ENCODE measurements around the gene DOCK2.

Gene DOCK2

GRCh38 chr5:169691471-169691870, 54.4 kb downstream of the DOCK2 start:
- H2AFZ ChIP-seq (ENCODE audit: low read length): no peak overlapping the region
- H3K4me1 ChIP-seq (ENCODE audit: insufficient read depth, low read length, poor library complexity, severe bottlenecking): no peaks in the 10 kb centered on the region
- H3K4me2 ChIP-seq (ENCODE audit: low read depth, low read length, poor library complexity, severe bottlenecking): no peak overlapping the region
- no peak overlapping the region for H3K9ac ChIP-seq (ENCODE audit: low read depth, low read length, poor library complexity, severe bottlenecking)
- no peak overlapping the region for H3K4me3 ChIP-seq (ENCODE audit: low read length, poor library complexity, severe bottlenecking)
- H3K27me3 ChIP-seq (ENCODE audit: insufficient read depth, low read length, poor library complexity, severe bottlenecking): no peaks in the 10 kb centered on the region
- no peaks in the 10 kb centered on the region for H4K20me1 ChIP-seq (ENCODE audit: insufficient read depth, low read length, poor library complexity, severe bottlenecking)
- H3F3A ChIP-seq (ENCODE audit: low read depth): no peaks in the 10 kb centered on the region
- TF ChIP-seq EZH2phosphoT487 (IDR thresholded peaks at IDR 0.05; ENCODE audit: borderline replicate concordance) (no peak), CTCF (conservative IDR thresholded peaks at IDR 0.05; ENCODE audit: low read length) (no peak)
- no peaks in the 10 kb centered on the region for H3K79me2 ChIP-seq (ENCODE audit: insufficient read depth, low read length)
- H3K9me3 ChIP-seq (ENCODE audit: insufficient read depth, low read depth, low read length): no peaks in the 10 kb centered on the region
- peaks cover 59% of the 10 kb centered on the region; the same call in 1 of the 2 replicates for H3K36me3 ChIP-seq (ENCODE audit: insufficient read depth, low read length)
- no peaks in the 10 kb centered on the region for H3K9me2 ChIP-seq (replicated peaks; ENCODE audit: low read depth, low read length)

- no peak overlapping the region for H3K4me2 ChIP-seq (ENCODE audit: low read depth, low read length, poor library complexity, severe bottlenecking)
- H2AFZ ChIP-seq (ENCODE audit: low read length): no peak overlapping the region
- H3K79me2 ChIP-seq (ENCODE audit: insufficient read depth, low read length): no peaks in the 10 kb centered on the region
- no peak overlapping the region for H3K9ac ChIP-seq (ENCODE audit: low read depth, low read length, poor library complexity, severe bottlenecking)
- no peaks in the 10 kb centered on the region for H3K9me3 ChIP-seq (ENCODE audit: insufficient read depth, low read depth, low read length)
- H3K9me2 ChIP-seq (replicated peaks; ENCODE audit: low read depth, low read length): no peaks in the 10 kb centered on the region
- H3K4me1 ChIP-seq (ENCODE audit: insufficient read depth, low read length, poor library complexity, severe bottlenecking): no peaks in the 10 kb centered on the region
- H4K20me1 ChIP-seq (ENCODE audit: insufficient read depth, low read length, poor library complexity, severe bottlenecking): no peaks in the 10 kb centered on the region
- peaks cover 73% of the 10 kb centered on the region; the same call in 1 of the 2 replicates for H3K36me3 ChIP-seq (ENCODE audit: insufficient read depth, low read length)
- H3K4me3 ChIP-seq (ENCODE audit: low read length, poor library complexity, severe bottlenecking): no peak overlapping the region
- no peaks in the 10 kb centered on the region for H3K27me3 ChIP-seq (ENCODE audit: insufficient read depth, low read length, poor library complexity, severe bottlenecking)
- no peak for TF ChIP-seq EZH2phosphoT487 (IDR thresholded peaks at IDR 0.05; ENCODE audit: borderline replicate concordance)
- no peak for TF ChIP-seq CTCF (conservative IDR thresholded peaks at IDR 0.05; ENCODE audit: low read length)
- no peaks in the 10 kb centered on the region for H3F3A ChIP-seq (ENCODE audit: low read depth)
These were observed 57.1 kb downstream of the DOCK2 start for GRCh38 chr5:169694091-169694625.

- TF ChIP-seq CTCF (conservative IDR thresholded peaks at IDR 0.05; ENCODE audit: low read length) (no peak), EZH2phosphoT487 (IDR thresholded peaks at IDR 0.05; ENCODE audit: borderline replicate concordance) (no peak)
- Histone ChIP-seq H4K20me1 (ENCODE audit: insufficient read depth, low read length, poor library complexity, severe bottlenecking) (no peaks in the 10 kb centered on the region), H3K4me1 (ENCODE audit: insufficient read depth, low read length, poor library complexity, severe bottlenecking) (no peaks in the 10 kb centered on the region), H3K9me2 (replicated peaks; ENCODE audit: low read depth, low read length) (no peaks in the 10 kb centered on the region), H3K27me3 (ENCODE audit: insufficient read depth, low read length, poor library complexity, severe bottlenecking) (no peaks in the 10 kb centered on the region), H3K9me3 (ENCODE audit: insufficient read depth, low read depth, low read length) (no peaks in the 10 kb centered on the region), H3F3A (ENCODE audit: low read depth) (no peaks in the 10 kb centered on the region), H3K4me2 (ENCODE audit: low read depth, low read length, poor library complexity, severe bottlenecking) (no peak overlapping the region), H2AFZ (ENCODE audit: low read length) (no peak overlapping the region), H3K36me3 (ENCODE audit: insufficient read depth, low read length) (peaks cover 73% of the 10 kb centered on the region; the same call in 1 of the 2 replicates), H3K4me3 (ENCODE audit: low read length, poor library complexity, severe bottlenecking) (no peak overlapping the region), H3K9ac (ENCODE audit: low read depth, low read length, poor library complexity, severe bottlenecking) (no peak overlapping the region), H3K79me2 (ENCODE audit: insufficient read depth, low read length) (no peaks in the 10 kb centered on the region)
These were observed 58.0 kb downstream of the DOCK2 start for GRCh38 chr5:169695025-169695625.

Data from Loucy (cell line).